ENCODE data around the gene SERTAD4. TPM values are rescaled to one million over a fixed set of nuclear protein-coding genes. Genes with fewer than 3 reads are reported as not detected.

Gene SERTAD4
- polyA plus RNA-seq, 3 donors: not detected

DNA sequence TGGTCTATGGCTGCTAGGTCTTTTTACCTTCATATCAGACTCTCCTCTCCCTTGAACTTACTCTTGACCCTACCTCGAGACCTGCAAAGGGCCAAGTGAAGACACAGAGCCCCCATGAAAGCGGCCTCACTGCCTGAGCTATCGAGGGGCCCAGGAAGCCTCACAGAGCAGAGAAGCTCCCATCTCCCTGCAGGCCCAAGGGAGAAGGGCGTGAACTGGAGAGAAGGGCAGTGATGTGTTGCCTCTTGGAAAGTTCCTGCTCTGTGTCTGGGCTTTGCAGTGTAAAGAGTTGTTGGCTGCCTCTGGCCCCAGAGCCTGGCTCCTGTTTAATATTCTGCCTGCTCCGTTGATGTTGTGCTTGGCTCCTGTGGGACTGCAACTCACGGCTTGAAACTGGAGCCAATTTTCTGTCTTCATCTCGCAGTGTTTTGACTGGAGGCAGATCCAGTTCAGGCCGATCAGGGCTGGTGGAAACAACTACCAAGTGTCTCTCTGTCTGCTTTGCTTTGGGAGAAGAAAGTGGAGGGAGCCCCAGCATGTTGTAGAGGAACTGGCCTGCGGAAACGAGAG, 4.3 kb downstream of the SERTAD4 start:
- no peak for DNase-seq
- Histone ChIP-seq H3K79me2 (ENCODE audit: insufficient read depth, low read length) (no peaks in the 10 kb centered on the region), H2AFZ (ENCODE audit: insufficient read depth, low read depth, low read length, poor library complexity, severe bottlenecking) (no peak overlapping the region), H3K36me3 (replicated peaks in 1 of 2; ENCODE audit: control insufficient read depth in 1 of 2, insufficient read depth in 2 of 2, low read length in 2 of 2) (no peaks in the 10 kb centered on the region), H4K20me1 (ENCODE audit: insufficient read depth, low read length) (no peaks in the 10 kb centered on the region), H3K4me1 (ENCODE audit: control insufficient read depth in 1 of 2, insufficient read depth in 2 of 2, low read length in 2 of 2) (no peaks in the 10 kb centered on the region), H3K9me3 (replicated peaks in 1 of 2; ENCODE audit: control insufficient read depth in 1 of 2, insufficient read depth in 1 of 2, low read length in 2 of 2) (no peaks in the 10 kb centered on the region), H3K27ac (ENCODE audit: low read depth in 1 of 2, low read length in 2 of 2) (no peak overlapping the region), H3K9ac (ENCODE audit: insufficient read depth, low read length, poor library complexity, severe bottlenecking) (no peak overlapping the region), H3K4me3 (replicated peaks in 1 of 3; ENCODE audit: low read depth in 2 of 3, low read length in 3 of 3) (no peak overlapping the region), H3K27me3 (ENCODE audit: control insufficient read depth in 2 of 2, insufficient read depth in 2 of 2, low read length in 2 of 2) (peaks cover 47 to 68% of the 10 kb centered on the region in 2 donors), H3K4me2 (replicated peaks; ENCODE audit: extremely low read depth, low read length, poor library complexity, severe bottlenecking) (no peak overlapping the region)
- peak overlapping the region in 1 of 2 donors; percentile 36 for H3K4me3 Mint-ChIP-seq
- H3K4me1 Mint-ChIP-seq: peaks cover 3% of the 10 kb centered on the region
- peaks cover 38 to 68% (median 53%) of the 10 kb centered on the region in 3 donors for H3K27me3 Mint-ChIP-seq (ENCODE audit: low read depth in 3 of 3)
- WGBS (ENCODE audit: insufficient coverage): 47% methylated on average over 9 of the region's 10 CpGs
- no peak overlapping the region for H3K27ac Mint-ChIP-seq
- H3K9me3 Mint-ChIP-seq: peaks cover 0 to 6% (median 2%) of the 10 kb centered on the region in 7 donors
- TF ChIP-seq, protein P1, sequence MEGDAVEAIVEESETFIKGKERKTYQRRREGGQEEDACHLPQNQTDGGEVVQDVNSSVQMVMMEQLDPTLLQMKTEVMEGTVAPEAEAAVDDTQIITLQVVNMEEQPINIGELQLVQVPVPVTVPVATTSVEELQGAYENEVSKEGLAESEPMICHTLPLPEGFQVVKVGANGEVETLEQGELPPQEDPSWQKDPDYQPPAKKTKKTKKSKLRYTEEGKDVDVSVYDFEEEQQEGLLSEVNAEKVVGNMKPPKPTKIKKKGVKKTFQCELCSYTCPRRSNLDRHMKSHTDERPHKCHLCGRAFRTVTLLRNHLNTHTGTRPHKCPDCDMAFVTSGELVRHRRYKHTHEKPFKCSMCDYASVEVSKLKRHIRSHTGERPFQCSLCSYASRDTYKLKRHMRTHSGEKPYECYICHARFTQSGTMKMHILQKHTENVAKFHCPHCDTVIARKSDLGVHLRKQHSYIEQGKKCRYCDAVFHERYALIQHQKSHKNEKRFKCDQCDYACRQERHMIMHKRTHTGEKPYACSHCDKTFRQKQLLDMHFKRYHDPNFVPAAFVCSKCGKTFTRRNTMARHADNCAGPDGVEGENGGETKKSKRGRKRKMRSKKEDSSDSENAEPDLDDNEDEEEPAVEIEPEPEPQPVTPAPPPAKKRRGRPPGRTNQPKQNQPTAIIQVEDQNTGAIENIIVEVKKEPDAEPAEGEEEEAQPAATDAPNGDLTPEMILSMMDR (IDR thresholded peaks at IDR 0.05): no peak
- intact Hi-C loops (cut with micrococcal nuclease): no loop called here
- H3K36me3 Mint-ChIP-seq: peaks cover 0 to 1% of the 10 kb centered on the region in 2 donors

DNA sequence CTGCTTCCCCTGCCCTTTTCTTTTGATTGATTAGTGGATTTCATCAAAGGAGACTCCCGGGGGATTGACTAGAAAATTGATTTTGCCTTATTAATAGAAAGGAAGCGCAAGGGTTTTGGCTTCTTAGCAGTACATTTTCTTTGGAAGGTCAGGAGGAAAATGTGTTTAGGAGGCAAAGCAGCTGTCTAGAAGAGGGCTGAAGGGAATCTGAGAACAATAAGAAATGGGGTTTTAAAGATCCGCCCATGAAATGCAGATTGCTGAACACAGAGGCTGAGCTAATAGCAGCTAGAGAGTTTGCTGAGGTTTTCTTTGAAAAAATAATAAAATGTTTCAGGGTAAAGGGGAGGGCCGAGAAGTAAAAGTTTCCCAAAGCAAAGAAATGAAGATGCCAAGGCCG, 4.9 kb downstream of the SERTAD4 start:
- Histone ChIP-seq H3K4me2 (replicated peaks; ENCODE audit: extremely low read depth, low read length, poor library complexity, severe bottlenecking) (no peak overlapping the region), H2AFZ (ENCODE audit: insufficient read depth, low read depth, low read length, poor library complexity, severe bottlenecking) (no peak overlapping the region), H3K27ac (ENCODE audit: low read depth in 1 of 2, low read length in 2 of 2) (no peak overlapping the region), H4K20me1 (ENCODE audit: insufficient read depth, low read length) (no peaks in the 10 kb centered on the region), H3K9me3 (replicated peaks in 1 of 2; ENCODE audit: control insufficient read depth in 1 of 2, insufficient read depth in 1 of 2, low read length in 2 of 2) (no peaks in the 10 kb centered on the region), H3K4me3 (replicated peaks in 1 of 3; ENCODE audit: low read depth in 2 of 3, low read length in 3 of 3) (no peak overlapping the region), H3K36me3 (replicated peaks in 1 of 2; ENCODE audit: control insufficient read depth in 1 of 2, insufficient read depth in 2 of 2, low read length in 2 of 2) (no peaks in the 10 kb centered on the region), H3K9ac (ENCODE audit: insufficient read depth, low read length, poor library complexity, severe bottlenecking) (no peak overlapping the region), H3K27me3 (ENCODE audit: control insufficient read depth in 2 of 2, insufficient read depth in 2 of 2, low read length in 2 of 2) (peaks cover 43 to 64% of the 10 kb centered on the region in 2 donors), H3K4me1 (ENCODE audit: control insufficient read depth in 1 of 2, insufficient read depth in 2 of 2, low read length in 2 of 2) (no peaks in the 10 kb centered on the region), H3K79me2 (ENCODE audit: insufficient read depth, low read length) (no peaks in the 10 kb centered on the region)
- DNase-seq: no peak
- H3K4me3 Mint-ChIP-seq: peak overlapping the region in 1 of 2 donors; percentile 36
- peaks cover 0 to 6% (median 0%) of the 10 kb centered on the region in 7 donors for H3K9me3 Mint-ChIP-seq
- no peaks in the 10 kb centered on the region for H3K36me3 Mint-ChIP-seq
- WGBS (ENCODE audit: insufficient coverage): 76% methylated on average over 3 of the region's 5 CpGs
- peaks cover 35 to 63% (median 52%) of the 10 kb centered on the region in 3 donors for H3K27me3 Mint-ChIP-seq (ENCODE audit: low read depth in 3 of 3)
- TF ChIP-seq, protein P1 (IDR thresholded peaks at IDR 0.05): no peak
- intact Hi-C loops (cut with micrococcal nuclease): no loop called here
- H3K27ac Mint-ChIP-seq: no peak overlapping the region
- peaks cover 1% of the 10 kb centered on the region for H3K4me1 Mint-ChIP-seq

Measured in CD14-positive monocyte (primary cell).